HepG2 (cell line): ENCODE results near the gene COPA.

ENCODE experiments used
- ATF1 ChIP-seq: IDR thresholded peaks from 2 replicates; pipeline ENCODE4 v1.6.1; 2016; ENCODE audit warnings: mild to moderate bottlenecking, control low read depth
- HMG20A ChIP-seq: IDR thresholded peaks from 2 replicates; pipeline ENCODE4 v1.6.1; 2016; ENCODE audit warnings: borderline replicate concordance
- POLR2A ChIP-seq, 2 experiments: IDR thresholded peaks; 2 replicates each; pipeline ENCODE4 v1.6.1; 2011; ENCODE audit warnings: low read depth in 2 of 2, low read length in 2 of 2, mild to moderate bottlenecking in 1 of 2, moderate library complexity in 1 of 2; ENCODE audit not compliant: insufficient read depth in 1 of 2
- SIN3A ChIP-seq: IDR thresholded peaks from 2 replicates; pipeline ENCODE4 v1.6.1; 2011; ENCODE audit warnings: low read depth, mild to moderate bottlenecking, control low read depth, low read length, borderline replicate concordance

DNA sequence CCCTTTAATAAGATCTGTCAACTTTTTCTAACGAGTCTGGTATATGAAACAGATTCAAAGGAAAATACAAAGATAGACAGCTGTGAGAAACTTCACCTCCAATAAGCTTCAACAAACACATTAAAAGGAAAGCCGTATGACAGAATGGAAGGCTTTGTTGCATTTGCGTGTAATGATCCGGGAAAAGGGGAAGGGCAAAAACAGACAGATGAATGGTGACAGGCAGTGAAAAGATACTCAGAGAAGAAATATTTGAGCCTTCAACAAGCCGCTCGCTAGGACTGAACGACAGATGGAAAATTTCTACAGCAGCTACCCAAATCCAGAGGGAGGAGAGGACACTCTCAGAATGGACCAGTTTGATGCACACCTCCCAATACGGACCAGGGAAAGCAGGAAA is 14.9 kb downstream of the COPA start:
- no peak for TF ChIP-seq SIN3A
- TF ChIP-seq POLR2A (IDR thresholded peaks at IDR 0.05; ENCODE audit: insufficient read depth in 1 of 2, low read depth in 2 of 2, low read length in 2 of 2), result no peak
- no peak for TF ChIP-seq ATF1
- no peak for TF ChIP-seq HMG20A
